GM19035 (cell line): ENCODE data around the gene TLR3.
"Not testable (repeated sequence)": the region's sequence is repeated elsewhere in the genome, so short reads cannot be mapped to it uniquely, and the experiment has no call there.

Experiments
- ATAC-seq: cut with Tn5 transposase; IDR thresholded peaks from one replicate; pipeline ENCODE4 v1.9.1; 2021; ENCODE audit not compliant: unreplicated experiment

TLR3 gene

GRCh38 chr4:186047501-186047900, 21.5 kb upstream of the TLR3 start:
- not testable (repeated sequence) for ATAC-seq

DNA sequence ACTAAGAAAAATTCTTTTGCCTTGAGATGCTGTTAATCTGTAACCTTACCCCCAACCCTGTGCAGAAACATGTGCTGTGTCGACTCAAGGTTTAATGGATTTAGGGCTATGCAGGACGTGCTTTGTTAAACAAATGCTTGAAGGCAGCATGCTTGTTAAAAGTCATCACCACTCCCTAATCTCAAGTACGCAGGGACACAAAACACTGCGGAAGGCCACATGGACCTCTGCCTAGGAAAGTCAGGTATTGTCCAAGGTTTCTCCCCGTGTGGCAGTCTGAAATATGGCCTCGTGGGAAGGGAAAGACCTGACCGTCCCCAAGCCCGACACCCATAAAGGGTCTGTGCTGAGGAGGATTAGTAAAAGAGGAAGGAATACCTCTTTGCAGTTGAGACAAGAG, 18.8 kb upstream of the TLR3 start:
- ATAC-seq = not testable (repeated sequence)

DNA sequence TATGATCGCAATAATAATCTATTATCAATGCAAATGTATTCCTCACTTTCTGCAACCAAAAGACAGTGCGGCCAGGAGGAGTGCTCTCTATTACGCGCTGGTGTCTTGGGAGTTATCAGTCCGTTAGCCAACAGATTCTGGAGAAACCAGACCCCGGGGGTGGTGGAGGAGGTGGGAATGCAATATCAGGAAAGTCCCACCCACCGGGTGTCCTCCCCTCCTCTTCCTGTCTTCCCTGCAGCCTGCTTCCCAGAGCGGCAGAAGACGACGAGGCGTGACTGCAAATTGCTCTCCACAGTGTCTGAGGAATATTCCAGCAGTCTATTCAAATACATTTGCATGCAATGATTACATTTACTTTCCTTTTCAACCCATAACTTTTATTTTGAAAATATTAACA, 17.9 kb upstream of the TLR3 start:
- no peak for ATAC-seq

DNA sequence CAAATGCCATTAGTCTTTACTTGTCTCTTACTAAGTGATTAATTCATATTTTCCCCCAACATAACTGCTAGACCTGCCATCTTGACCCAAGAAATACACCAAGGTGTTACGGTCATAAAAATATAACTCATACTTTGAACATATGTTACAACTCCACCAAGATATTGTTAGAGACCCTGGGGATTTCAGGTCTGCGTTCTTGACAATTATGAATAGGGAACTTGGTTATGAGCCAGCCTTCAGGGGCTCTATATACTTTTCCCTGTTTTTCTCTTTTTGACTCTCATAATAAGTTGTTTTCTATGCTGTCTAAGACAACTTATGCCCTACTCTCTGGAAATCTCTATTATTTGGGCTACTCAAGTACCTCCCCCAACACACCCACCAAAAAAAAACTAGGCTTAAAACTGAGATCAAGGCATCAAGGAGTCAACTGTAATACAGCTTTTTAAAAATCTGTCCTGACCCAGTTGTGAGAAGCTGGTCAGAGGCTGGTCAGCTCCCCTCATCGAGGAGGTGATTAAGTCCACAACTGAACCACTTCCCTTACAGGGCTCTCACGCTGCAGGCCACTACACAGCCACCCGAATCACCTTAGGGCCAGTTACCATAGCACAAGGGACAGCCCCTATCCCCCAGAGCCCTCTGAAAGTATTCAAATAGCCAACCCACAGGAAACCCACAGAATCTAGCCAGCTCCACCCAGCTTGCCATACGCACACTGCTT, 10.5 kb upstream of the TLR3 start:
- ATAC-seq = peak; percentile 100

DNA sequence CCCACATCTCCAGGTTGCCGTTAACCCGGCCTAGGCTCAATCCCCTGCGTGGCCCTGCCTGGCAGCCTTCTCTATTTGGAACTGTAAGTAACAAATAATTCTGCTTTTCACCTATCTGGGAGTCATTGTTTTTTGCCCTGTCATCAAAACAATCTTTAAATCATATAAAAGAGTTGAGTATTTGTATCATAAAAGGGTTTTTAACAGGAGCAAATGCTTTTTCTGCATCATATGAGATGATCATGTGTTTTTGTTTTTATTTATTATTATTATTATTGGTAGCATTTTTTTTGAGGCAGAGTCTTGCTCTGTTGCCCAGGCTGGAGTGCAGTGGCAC, 10.0 kb upstream of the TLR3 start:
- no peak for ATAC-seq

- no peak for ATAC-seq
These were observed 7.0 kb upstream of the TLR3 start for GRCh38 chr4:186061921-186062320.

- ATAC-seq = peak; percentile 78
These were observed 1.1 kb upstream of the TLR3 start for GRCh38 chr4:186067757-186068385.

- ATAC-seq = no peak
These were observed 773 bp downstream of the TLR3 start for GRCh38 chr4:186069729-186070128.

DNA sequence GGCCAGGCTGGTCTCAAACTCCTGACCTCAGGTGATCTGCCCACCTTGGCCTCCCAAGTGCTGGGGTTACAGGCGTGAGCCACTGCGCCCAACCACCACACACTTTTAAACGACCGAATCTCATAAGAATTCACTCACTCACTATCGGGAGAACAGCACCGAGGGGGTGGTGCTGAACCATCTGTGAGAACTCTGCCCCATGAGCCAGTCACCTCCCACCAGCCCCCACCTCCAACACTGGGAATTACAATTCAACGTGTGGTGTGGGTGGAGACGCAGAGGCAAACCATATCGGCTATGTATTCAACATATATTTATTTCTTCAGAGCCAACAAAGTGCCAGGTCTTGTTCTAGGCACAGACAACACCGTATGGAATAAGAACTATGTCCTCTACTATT, 3.6 kb downstream of the TLR3 start:
- no peak for ATAC-seq

DNA sequence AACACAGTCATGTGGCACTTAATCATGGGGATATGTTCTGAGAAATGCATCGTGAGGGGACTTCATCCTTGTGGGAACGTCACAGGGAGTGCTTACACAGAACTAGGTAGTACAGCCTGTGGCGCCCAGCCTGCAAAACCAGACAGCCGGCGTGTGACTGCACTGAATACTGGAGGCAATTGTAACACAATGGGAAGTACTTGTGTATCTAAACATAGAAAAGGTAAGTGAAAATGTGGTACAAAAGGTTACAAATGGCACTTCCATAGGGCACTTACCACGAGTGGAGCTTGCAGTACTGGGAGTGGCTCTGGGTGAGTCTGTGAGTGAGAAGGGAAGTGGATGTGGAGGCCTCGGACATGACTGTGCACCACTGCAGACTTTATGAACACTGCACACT, 5.2 kb downstream of the TLR3 start:
- ATAC-seq = no peak

- ATAC-seq = no peak
These were observed 10.2 kb downstream of the TLR3 start for GRCh38 chr4:186078981-186079638.

DNA sequence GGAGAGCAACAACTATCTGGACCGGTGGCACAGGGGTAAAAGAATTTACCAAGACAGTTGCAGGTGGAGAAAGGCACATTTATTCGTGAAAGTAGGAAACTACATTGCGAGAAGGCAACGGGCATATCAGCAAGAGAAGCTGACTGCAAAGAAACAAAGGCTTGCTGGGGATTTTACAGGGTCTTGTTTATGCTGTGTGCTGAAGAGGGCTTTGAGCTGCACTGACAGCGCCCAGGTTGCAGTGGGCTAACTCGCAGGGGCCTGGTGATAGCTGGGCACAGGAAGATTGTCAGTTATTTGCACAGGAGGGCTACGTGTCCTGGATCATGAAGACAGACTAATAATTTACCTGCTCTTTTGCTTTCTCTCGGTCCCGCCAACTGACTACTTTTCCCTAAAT, 10.7 kb downstream of the TLR3 start:
- no peak for ATAC-seq

- no peak for ATAC-seq
These were observed 12.3 kb downstream of the TLR3 start for GRCh38 chr4:186081202-186081807.

GRCh38 chr4:186082221-186082620, 13.3 kb downstream of the TLR3 start:
- no peak for ATAC-seq

DNA sequence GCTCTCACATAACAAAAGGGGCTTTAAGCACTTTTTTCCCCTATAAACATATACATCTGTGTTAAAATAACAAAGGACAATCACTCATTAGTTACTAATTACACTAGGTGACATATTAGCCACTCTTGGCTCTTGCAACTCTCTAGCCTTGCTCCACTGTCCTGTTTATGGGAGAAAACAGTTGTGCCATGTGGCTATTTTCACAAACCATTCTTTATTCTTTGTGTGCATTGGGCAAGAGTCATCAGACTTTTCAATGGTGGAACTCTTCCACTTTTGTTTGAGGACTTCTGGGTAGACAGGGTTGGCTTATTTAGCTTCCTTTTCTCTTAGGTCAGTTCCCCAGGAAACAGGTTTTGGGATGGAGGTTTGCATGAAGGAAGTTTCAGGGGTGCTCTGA, 19.6 kb downstream of the TLR3 start:
- no peak for ATAC-seq

GRCh38 chr4:186092296-186092695, 23.3 kb downstream of the TLR3 start:
- no peak for ATAC-seq

DNA sequence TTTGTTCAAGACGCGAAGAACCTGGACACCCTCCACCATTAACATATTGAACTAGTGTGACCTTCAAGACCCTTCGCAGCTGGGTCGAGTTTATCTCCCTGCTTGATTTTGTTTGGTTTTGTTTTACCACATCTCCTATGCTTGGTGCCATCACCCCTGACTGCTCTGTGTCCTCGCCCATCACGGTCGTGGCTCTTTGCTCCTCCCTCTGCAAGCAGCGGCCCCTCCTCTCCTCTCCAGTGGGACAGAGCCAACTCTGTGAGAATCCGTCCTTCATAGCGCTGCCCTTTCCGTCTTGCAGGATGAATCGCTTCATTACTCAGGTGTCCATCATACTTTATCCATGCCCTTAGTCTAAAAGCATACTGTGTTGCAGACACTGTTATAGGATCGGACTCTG, 26.4 kb downstream of the TLR3 start:
- ATAC-seq = no peak

- no peak for ATAC-seq
These were observed 27.8 kb downstream of the TLR3 start for GRCh38 chr4:186096681-186097165.

DNA sequence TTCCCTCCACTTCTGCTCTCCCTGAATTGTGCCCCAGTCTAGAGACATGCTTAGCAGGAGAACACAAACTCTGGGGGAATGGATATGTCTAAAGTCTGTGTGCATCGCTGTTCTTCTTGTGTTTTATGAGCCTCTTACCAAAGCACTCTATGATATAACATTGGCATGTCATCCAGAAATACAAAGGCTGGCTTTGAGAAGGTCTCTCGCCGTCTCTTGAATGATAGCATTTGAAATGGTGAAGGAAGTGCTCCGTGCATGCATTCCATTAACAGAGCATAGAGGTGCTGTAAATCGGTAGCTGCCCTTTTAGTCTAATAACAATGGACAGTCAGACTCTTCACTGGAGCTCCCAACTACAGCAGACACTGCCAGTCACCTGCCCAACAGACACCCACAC, 28.4 kb downstream of the TLR3 start:
- ATAC-seq = no peak

DNA sequence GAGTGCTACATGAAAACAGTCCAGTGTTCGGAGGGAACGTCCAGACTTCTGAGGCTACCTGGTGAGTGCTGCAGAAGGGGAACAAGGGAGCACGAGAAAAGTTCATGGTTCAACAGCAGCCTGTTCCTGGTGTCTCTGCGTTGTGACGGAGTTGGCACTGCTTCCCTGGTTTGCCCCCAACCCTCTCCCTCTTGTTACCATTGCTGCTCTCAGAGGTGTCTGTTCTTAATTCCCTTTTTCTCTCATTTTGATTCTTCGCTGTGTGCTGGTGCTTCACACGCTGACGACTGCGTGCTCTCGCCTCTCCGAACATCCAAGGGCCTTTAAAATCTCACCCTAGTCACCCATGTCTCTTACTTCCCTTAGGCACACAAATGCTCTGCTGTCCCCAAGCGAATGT, 34.0 kb downstream of the TLR3 start:
- no peak for ATAC-seq

DNA sequence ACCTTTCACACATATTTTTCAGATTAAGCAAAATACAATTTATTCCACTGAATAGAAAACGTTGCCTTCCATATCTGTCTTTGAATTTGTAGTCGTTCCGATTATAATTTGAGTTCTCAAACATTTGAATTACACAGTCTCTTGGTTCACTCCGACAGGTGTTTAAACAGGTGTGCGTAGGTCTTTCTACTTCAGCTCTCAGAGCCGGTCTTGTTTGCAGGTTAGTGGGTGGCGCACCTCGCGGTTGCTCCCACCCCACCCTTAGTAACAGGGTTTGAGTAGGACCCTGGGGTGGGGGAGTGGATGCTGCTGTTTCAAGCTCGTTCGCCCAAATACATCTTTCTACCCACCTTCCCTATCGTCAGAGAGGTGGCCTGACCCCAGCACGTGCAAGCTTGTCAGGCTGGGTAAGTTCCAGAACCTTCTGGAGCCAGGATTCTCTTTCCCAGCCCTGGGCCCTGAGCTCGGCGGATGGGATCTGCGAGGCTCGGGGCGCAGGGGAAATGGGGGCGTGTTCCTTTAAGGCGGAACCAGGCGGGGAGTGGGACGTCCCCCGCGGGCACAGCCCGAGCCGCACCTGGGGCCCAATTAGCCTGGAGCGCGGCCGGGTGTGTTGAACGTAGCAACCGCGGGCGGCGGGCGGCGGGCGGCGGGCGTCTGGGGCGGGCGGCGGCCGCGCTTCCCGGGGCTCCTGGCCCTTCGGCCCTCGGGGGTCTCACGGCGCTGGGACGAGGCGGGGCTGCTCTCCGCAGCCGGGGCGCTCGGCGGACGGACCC, 35.3 kb downstream of the TLR3 start, which contains the start of gene FAM149A:
FAM149A (plus strand) TSS at position 591 of the 776 bp plus-strand sequence.
- ATAC-seq = peak; percentile 62
